ENCODE data around the gene PPIE.

- TF ChIP-seq CTCF (conservative IDR thresholded peaks at IDR 0.05; ENCODE audit: low read depth, low read length) (no peak), CEBPB (IDR thresholded peaks at IDR 0.05; ENCODE audit: low read depth, low read length) (no peak), POLR2A (IDR thresholded peaks at IDR 0.05; ENCODE audit: low read depth, low read length) (no peak), USF2 (IDR thresholded peaks at IDR 0.05; ENCODE audit: low read depth, low read length) (no peak), RAD21 (IDR thresholded peaks at IDR 0.05; ENCODE audit: low read length) (no peak), RFX5 (IDR thresholded peaks at IDR 0.05; ENCODE audit: low read depth, low read length) (no peak), ELK1 (IDR thresholded peaks at IDR 0.05; ENCODE audit: borderline replicate concordance, low read depth, low read length) (no peak), RCOR1 (IDR thresholded peaks at IDR 0.05; ENCODE audit: insufficient replicate concordance, low read length) (no peak), SMC3 (IDR thresholded peaks at IDR 0.05; ENCODE audit: low read depth, low read length) (no peak), MAZ (IDR thresholded peaks at IDR 0.05; ENCODE audit: borderline replicate concordance, low read depth, low read length) (no peak)
Measured at GRCh38 chr1:39711966-39712340, 26.7 kb upstream of the PPIE start.

Data from IMR-90 (cell line).